K562 (cell line): ENCODE measurements around the gene C6orf89. TPM values are rescaled to one million over a fixed set of nuclear protein-coding genes. Genes with fewer than 3 reads are reported as not detected.

Source experiments
- BMI1 ChIP-seq: fragments of 150-350 bp; IDR thresholded peaks from 2 replicates; pipeline ENCODE4 v1.6.1; 2014; ENCODE audit warnings: low read length
- CHD1 ChIP-seq: fragments of 200-600 bp; sonication (generic); IDR thresholded peaks from one replicate; pipeline ENCODE4 v1.6.1; 2012; ENCODE audit warnings: mild to moderate bottlenecking, moderate library complexity, low read length, inconsistent platforms
- E2F3 ChIP-seq: fragments of 250-450 bp; sonication (Bioruptor Pico); IDR thresholded peaks from 2 replicates; pipeline ENCODE4 v1.4.0; 2020; ENCODE audit warnings: mild to moderate bottlenecking
- ETV6 ChIP-seq, 3 experiments: fragments of 150-350 bp in 1 of 3; sonication (generic) in 1 of 3; formaldehyde crosslinking in 1 of 3; IDR thresholded peaks; 2 replicates each; pipeline versions ENCODE4 v1.6.1 to v1.8.0; 2014 to 2022; ENCODE audit warnings: borderline replicate concordance in 2 of 3, low read depth in 2 of 3, antibody characterized with exemption in 1 of 3, low read length in 1 of 3, mild to moderate bottlenecking in 1 of 3, missing genetic modification reagents in 1 of 3
- MAFG ChIP-seq: fragments of 450-650 bp; conservative IDR thresholded peaks from 2 replicates; pipeline ENCODE4 v1.6.1; 2016; ENCODE audit warnings: missing genetic modification characterization, missing compliant biosample characterization
- SAFB2 ChIP-seq: fragments of 200-400 bp; formaldehyde crosslinking; IDR thresholded peaks from 2 replicates; pipeline ENCODE4 v1.6.1; 2018; ENCODE audit warnings: borderline replicate concordance, low read length, low read depth, moderate library complexity; ENCODE audit not compliant: severe bottlenecking
- SMC3 ChIP-seq: conservative IDR thresholded peaks from 2 replicates; pipeline ENCODE4 v1.6.1; 2011; ENCODE audit warnings: low read depth, low read length, improper control_type of control experiment; ENCODE audit not compliant: insufficient read depth
- ZNF583 ChIP-seq: fragments of 250-450 bp; sonication (Bioruptor Pico); IDR thresholded peaks from 2 replicates; pipeline ENCODE4 v1.4.0; 2020
- polyA plus RNA-seq, 8 experiments: library from polyadenylated mRNA; depleted of rRNA in 4 of 8; stranded (reverse) in 5 of 8; unstranded in 3 of 8; fragments of >200 nt; fragmentation: Nextera tagmentation in 2 of 8; fragmentation: Illumina TruSeq in 1 of 8; extraction: Ambion mirVana in 2 of 8; extraction: Trizol in 1 of 8; gene quantifications; 2 replicates each; pipeline versions ENCODE4 v1.2.1 to v1.2.3, GENCODE V29; 2011 to 2014; ENCODE audit warnings: inconsistent platforms in 1 of 8, missing spikeins in 1 of 8
- total RNA-seq, 7 experiments: library from RNA; depleted of rRNA in 6 of 7; stranded (reverse); fragments of >200 nt in 6 of 7; fragmentation: Illumina TruSeq in 2 of 7; extraction: Trizol in 2 of 7; gene quantifications; 2 replicates each; pipeline versions ENCODE4 v1.2.1 to v1.2.3, GENCODE V29; 2011 to 2021; ENCODE audit warnings: low replicate concordance in 1 of 7
- TF ChIP-seq, protein P1 (sequence below), 2 experiments: fragments of 450-650 bp in 1 of 2; sonication (generic) in 1 of 2; formaldehyde crosslinking in 1 of 2; IDR thresholded peaks; 2 replicates each; pipeline versions ENCODE4 v1.7.1 to v1.9.0; 2016 to 2022; ENCODE audit warnings: inconsistent platforms in 1 of 2, mild to moderate bottlenecking in 1 of 2, missing genetic modification reagents in 1 of 2
- TF ChIP-seq, protein P2 (sequence below): fragments of 250-450 bp; sonication (Bioruptor Pico); IDR thresholded peaks from 2 replicates; pipeline ENCODE4 v1.5.0; 2020; ENCODE audit warnings: mild to moderate bottlenecking, borderline replicate concordance
- TF ChIP-seq, protein P3 (sequence below): fragments of 250-450 bp; sonication (Bioruptor Pico); IDR thresholded peaks from 2 replicates; pipeline ENCODE4 v1.8.0; 2022; ENCODE audit warnings: moderate library complexity, mild to moderate bottlenecking, inconsistent platforms
- TF ChIP-seq, protein P4 (sequence below): fragments of 250-450 bp; sonication (Bioruptor Pico); IDR thresholded peaks from 2 replicates; pipeline ENCODE4 v1.8.0; 2021; ENCODE audit warnings: mild to moderate bottlenecking, moderate library complexity

Gene C6orf89
- total and polyA plus RNA-seq, 9 of the 15 experiments (the other 6 are each of a cell fraction or from before 2014, with no cell fraction given) = 35.2 to 111 (median 58.5) TPM

DNA sequence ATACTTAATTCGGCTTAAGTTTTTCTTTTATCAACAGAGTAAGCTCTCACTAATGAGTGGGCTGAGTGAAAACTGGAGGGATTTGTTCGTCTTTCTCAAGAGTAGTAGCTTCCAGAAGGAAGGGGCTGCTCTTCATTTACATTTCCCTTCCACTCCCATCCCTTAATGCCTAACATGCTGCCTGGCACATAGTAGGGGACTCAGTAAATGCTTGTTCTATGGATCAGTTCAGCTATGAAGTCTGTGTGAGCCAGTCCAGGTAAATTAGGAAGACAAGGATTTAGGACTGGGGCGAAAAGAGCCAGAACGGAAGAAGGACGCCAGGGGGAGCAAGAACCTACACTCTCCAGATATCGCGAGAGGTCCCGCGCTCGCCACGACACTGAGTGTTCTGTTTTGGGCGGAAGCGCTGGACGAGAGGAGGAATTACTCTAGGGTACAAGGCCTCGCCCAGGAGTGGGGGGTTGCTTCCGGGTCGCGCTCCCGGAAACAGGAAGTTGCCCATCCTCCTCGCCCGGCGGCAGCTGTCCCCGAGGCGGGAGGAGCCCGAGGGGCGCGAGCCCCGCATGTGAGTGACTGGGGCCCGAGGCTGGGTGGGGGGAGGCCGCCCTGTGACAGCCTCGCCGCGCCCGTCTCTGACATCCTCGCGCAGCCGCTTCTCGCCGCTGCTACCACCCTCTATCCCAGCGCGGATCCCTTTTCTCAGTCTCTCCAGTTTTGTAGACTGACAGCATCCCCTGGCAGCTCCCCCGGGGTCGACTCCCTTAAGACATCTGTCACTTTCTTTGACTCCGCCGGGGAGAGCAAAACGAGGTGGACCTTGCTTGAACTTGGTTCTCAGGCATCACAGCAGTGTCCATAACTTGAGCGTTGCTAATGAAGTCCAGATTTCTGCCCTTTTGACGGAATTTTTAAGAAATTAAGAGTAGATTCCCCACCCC, at the start of gene C6orf89 (continued):
- TF ChIP-seq, protein P1, sequence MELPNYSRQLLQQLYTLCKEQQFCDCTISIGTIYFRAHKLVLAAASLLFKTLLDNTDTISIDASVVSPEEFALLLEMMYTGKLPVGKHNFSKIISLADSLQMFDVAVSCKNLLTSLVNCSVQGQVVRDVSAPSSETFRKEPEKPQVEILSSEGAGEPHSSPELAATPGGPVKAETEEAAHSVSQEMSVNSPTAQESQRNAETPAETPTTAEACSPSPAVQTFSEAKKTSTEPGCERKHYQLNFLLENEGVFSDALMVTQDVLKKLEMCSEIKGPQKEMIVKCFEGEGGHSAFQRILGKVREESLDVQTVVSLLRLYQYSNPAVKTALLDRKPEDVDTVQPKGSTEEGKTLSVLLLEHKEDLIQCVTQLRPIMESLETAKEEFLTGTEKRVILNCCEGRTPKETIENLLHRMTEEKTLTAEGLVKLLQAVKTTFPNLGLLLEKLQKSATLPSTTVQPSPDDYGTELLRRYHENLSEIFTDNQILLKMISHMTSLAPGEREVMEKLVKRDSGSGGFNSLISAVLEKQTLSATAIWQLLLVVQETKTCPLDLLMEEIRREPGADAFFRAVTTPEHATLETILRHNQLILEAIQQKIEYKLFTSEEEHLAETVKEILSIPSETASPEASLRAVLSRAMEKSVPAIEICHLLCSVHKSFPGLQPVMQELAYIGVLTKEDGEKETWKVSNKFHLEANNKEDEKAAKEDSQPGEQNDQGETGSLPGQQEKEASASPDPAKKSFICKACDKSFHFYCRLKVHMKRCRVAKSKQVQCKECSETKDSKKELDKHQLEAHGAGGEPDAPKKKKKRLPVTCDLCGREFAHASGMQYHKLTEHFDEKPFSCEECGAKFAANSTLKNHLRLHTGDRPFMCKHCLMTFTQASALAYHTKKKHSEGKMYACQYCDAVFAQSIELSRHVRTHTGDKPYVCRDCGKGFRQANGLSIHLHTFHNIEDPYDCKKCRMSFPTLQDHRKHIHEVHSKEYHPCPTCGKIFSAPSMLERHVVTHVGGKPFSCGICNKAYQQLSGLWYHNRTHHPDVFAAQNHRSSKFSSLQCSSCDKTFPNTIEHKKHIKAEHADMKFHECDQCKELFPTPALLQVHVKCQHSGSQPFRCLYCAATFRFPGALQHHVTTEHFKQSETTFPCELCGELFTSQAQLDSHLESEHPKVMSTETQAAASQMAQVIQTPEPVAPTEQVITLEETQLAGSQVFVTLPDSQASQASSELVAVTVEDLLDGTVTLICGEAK (IDR thresholded peaks at IDR 0.05) = peak; percentile 99
- TF ChIP-seq, protein P1 (CRISPR knock-in tag; IDR thresholded peaks at IDR 0.05) = no peak
- TF ChIP-seq CHD1 (peak; percentile 89), ZNF583 (CRISPR knock-in tag) (0 out of 2 replicates have a peak, but pooled peaks have one; percentile 37), ETV6 (IDR thresholded peaks at IDR 0.05; ENCODE audit: borderline replicate concordance in 1 of 2, low read depth in 2 of 2, low read length in 1 of 2) (peak; percentile 93 to 97), ETV6 (CRISPR knock-in tag; IDR thresholded peaks at IDR 0.05; ENCODE audit: borderline replicate concordance) (no peak; the same call in 1 of the 2 replicates), BMI1 (no peak), SMC3 (peak; percentile 86), E2F3 (peak; percentile 86), MAFG (tag) (no peak), SAFB2 (no peak)
- TF ChIP-seq, protein P2, sequence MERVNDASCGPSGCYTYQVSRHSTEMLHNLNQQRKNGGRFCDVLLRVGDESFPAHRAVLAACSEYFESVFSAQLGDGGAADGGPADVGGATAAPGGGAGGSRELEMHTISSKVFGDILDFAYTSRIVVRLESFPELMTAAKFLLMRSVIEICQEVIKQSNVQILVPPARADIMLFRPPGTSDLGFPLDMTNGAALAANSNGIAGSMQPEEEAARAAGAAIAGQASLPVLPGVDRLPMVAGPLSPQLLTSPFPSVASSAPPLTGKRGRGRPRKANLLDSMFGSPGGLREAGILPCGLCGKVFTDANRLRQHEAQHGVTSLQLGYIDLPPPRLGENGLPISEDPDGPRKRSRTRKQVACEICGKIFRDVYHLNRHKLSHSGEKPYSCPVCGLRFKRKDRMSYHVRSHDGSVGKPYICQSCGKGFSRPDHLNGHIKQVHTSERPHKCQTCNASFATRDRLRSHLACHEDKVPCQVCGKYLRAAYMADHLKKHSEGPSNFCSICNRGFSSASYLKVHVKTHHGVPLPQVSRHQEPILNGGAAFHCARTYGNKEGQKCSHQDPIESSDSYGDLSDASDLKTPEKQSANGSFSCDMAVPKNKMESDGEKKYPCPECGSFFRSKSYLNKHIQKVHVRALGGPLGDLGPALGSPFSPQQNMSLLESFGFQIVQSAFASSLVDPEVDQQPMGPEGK (CRISPR knock-in tag) = no peak
- TF ChIP-seq, protein P3, sequence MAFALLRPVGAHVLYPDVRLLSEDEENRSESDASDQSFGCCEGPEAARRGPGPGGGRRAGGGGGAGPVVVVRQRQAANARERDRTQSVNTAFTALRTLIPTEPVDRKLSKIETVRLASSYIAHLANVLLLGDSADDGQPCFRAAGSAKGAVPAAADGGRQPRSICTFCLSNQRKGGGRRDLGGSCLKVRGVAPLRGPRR = no peak
- TF ChIP-seq, protein P4, sequence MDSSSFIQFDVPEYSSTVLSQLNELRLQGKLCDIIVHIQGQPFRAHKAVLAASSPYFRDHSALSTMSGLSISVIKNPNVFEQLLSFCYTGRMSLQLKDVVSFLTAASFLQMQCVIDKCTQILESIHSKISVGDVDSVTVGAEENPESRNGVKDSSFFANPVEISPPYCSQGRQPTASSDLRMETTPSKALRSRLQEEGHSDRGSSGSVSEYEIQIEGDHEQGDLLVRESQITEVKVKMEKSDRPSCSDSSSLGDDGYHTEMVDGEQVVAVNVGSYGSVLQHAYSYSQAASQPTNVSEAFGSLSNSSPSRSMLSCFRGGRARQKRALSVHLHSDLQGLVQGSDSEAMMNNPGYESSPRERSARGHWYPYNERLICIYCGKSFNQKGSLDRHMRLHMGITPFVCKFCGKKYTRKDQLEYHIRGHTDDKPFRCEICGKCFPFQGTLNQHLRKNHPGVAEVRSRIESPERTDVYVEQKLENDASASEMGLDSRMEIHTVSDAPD (CRISPR knock-in tag) = no peak
